HCT116 (cell line): ENCODE results near the gene CFAP46. TPM values are rescaled to one million over a fixed set of nuclear protein-coding genes. Genes with fewer than 3 reads are reported as not detected.
"Not testable (repeated sequence)": the region's sequence is repeated elsewhere in the genome, so short reads cannot be mapped to it uniquely, and the experiment has no call there.

Source experiments
- ATAC-seq: fragments of 200-7000 bp; cut with Tn5 transposase; 2 replicates; pipeline ENCODE4 v1.9.1; 2020; ENCODE audit warnings: mild to moderate bottlenecking, moderate library complexity
- BruUV-seq: library from RNA; stranded (reverse); fragments of 400-500 nt; replicated peaks from 2 replicates; lab custom pipeline; 2021; lab: Mats Ljungman, UMichigan
- CTCF ChIA-PET: fragments of 300-600 bp; sonication (Branson Sonifier 250); formaldehyde crosslinking; loops from one replicate; lab custom pipeline; 2021; ENCODE audit warnings: antibody characterized with exemption; lab: Charles Lee
- POLR2A ChIA-PET: fragments of 300-600, 350-600 bp; sonication (Branson Sonifier 250); formaldehyde crosslinking; loops from one replicate; lab custom pipeline; 2021; ENCODE audit warnings: antibody characterized with exemption; lab: Charles Lee
- RAD21 ChIA-PET, 2 experiments: fragments of 300-600 bp; sonication (Branson Sonifier 250); formaldehyde crosslinking; loops; one replicate each; lab custom pipeline; 2023; ENCODE audit warnings: low total read pairs in 2 of 2; ENCODE audit not compliant: uncharacterized antibody in 2 of 2, unreplicated experiment in 2 of 2, low non-redundant PET in 1 of 2; lab: Charles Lee
- DNase-seq: peaks from one replicate; pipeline ENCODE4 v3.0.0-alpha.2; 2010; ENCODE audit warnings: low read depth, low spot score
- H2AFZ ChIP-seq: fragments of 200-600 bp; shearing (Covaris generic), sonication (generic); 2 replicates; pipeline ENCODE4 v1.6.1; 2017; ENCODE audit warnings: low read depth, mixed run types, mixed read lengths, antibody characterized with exemption, low read length; ENCODE audit not compliant: poor library complexity, severe bottlenecking
- H3K27ac ChIP-seq: 2 replicates; pipeline ENCODE4 v1.5.1; 2012; ENCODE audit warnings: low read depth, low read length
- H3K27me3 ChIP-seq: fragments of 200-600 bp; sonication (generic); 2 replicates; pipeline ENCODE4 v1.6.1; 2016; ENCODE audit warnings: mixed run types, low read length, mixed read lengths; ENCODE audit not compliant: insufficient read depth
- H3K36me3 ChIP-seq, 2 experiments: fragments of 200-500 bp in 1 of 2; fragments of 200-600 bp in 1 of 2; sonication (Bioruptor generic) in 1 of 2; sonication (generic) in 1 of 2; 2 replicates each; pipeline versions ENCODE4 v1.5.1 to v1.6.1; 2014 to 2016; ENCODE audit warnings: low read length in 2 of 2, inconsistent platforms in 1 of 2, mixed read lengths in 1 of 2, mixed run types in 1 of 2; ENCODE audit not compliant: insufficient read depth in 2 of 2, control insufficient read depth in 1 of 2
- H3K4me1 ChIP-seq, 2 experiments: fragments of 200-600 bp in 1 of 2; sonication (generic) in 1 of 2; 2 replicates each; pipeline versions ENCODE4 v1.5.1 to v1.6.1; 2012 to 2017; ENCODE audit warnings: low read length in 2 of 2, inconsistent platforms in 1 of 2, mild to moderate bottlenecking in 1 of 2, mixed read lengths in 1 of 2, mixed run types in 1 of 2, moderate library complexity in 1 of 2; ENCODE audit not compliant: insufficient read depth in 2 of 2, control insufficient read depth in 1 of 2
- H3K4me2 ChIP-seq: fragments of 200-600 bp; sonication (generic); 2 replicates; pipeline ENCODE4 v1.6.1; 2017; ENCODE audit warnings: mixed run types, low read length, mixed read lengths
- H3K4me3 ChIP-seq, 2 experiments: fragments of 200-600 bp in 1 of 2; sonication (generic) in 1 of 2; replicated peaks in 1 of 2; 2 replicates each; pipeline ENCODE4 v1.5.1; 2011 to 2016; ENCODE audit warnings: low read length in 2 of 2, control low read depth in 1 of 2, low read depth in 1 of 2, mild to moderate bottlenecking in 1 of 2, mixed read lengths in 1 of 2, mixed run types in 1 of 2
- H3K79me2 ChIP-seq: fragments of 200-600 bp; sonication (generic); 2 replicates; pipeline ENCODE4 v1.6.1; 2017; ENCODE audit warnings: mild to moderate bottlenecking, mixed run types, low read length, moderate library complexity, mixed read lengths; ENCODE audit not compliant: insufficient read depth
- H3K9ac ChIP-seq: fragments of 200-600 bp; sonication (generic); 2 replicates; pipeline ENCODE4 v1.6.1; 2016; ENCODE audit warnings: low read length, mixed read lengths
- H3K9me2 ChIP-seq: fragments of 200-600 bp; sonication (generic), shearing (Covaris generic); 2 replicates; pipeline ENCODE4 v1.6.1; 2017; ENCODE audit warnings: mixed run types, mild to moderate bottlenecking, moderate library complexity; ENCODE audit not compliant: insufficient read depth
- H3K9me3 ChIP-seq, 2 experiments: fragments of 200-500 bp in 1 of 2; fragments of 200-600 bp in 1 of 2; sonication (Bioruptor generic) in 1 of 2; sonication (generic) in 1 of 2; 2 replicates each; pipeline ENCODE4 v1.6.1; 2014 to 2017; ENCODE audit warnings: low read length in 2 of 2, mixed read lengths in 2 of 2, inconsistent platforms in 1 of 2, low read depth in 1 of 2, mild to moderate bottlenecking in 1 of 2, mixed run types in 1 of 2, moderate library complexity in 1 of 2; ENCODE audit not compliant: control insufficient read depth in 1 of 2, insufficient read depth in 1 of 2
- H4K20me1 ChIP-seq: fragments of 200-600 bp; sonication (generic), shearing (Covaris generic); 2 replicates; pipeline ENCODE4 v1.6.1; 2017; ENCODE audit warnings: mixed run types, mild to moderate bottlenecking, moderate library complexity; ENCODE audit not compliant: insufficient read depth
- CBX3 ChIP-seq: IDR thresholded peaks from 2 replicates; pipeline ENCODE4 v1.6.1; 2012; ENCODE audit warnings: low read depth
- EGR1 ChIP-seq: IDR thresholded peaks from 2 replicates; pipeline ENCODE4 v1.6.1; 2012; ENCODE audit warnings: low read depth
- ELF1 ChIP-seq: IDR thresholded peaks from 2 replicates; pipeline ENCODE4 v1.6.1; 2012; ENCODE audit warnings: low read depth, borderline replicate concordance
- FOSL1 ChIP-seq: IDR thresholded peaks from 2 replicates; pipeline ENCODE4 v1.6.1; 2012; ENCODE audit warnings: low read depth
- JUND ChIP-seq: IDR thresholded peaks from 2 replicates; pipeline ENCODE4 v1.6.1; 2012
- MAX ChIP-seq: IDR thresholded peaks from 2 replicates; pipeline ENCODE4 v1.6.1; 2012
- POLR2AphosphoS5 ChIP-seq: IDR thresholded peaks from 2 replicates; pipeline ENCODE4 v1.6.1; 2011; ENCODE audit warnings: mild to moderate bottlenecking, low read depth, low read length, moderate library complexity
- RAD21 ChIP-seq: IDR thresholded peaks from 2 replicates; pipeline ENCODE4 v1.6.1; 2012; ENCODE audit warnings: low read depth, mild to moderate bottlenecking
- SP1 ChIP-seq: IDR thresholded peaks from 2 replicates; pipeline ENCODE4 v1.6.1; 2012; ENCODE audit warnings: low read depth
- TCF7L2 ChIP-seq: IDR thresholded peaks from 2 replicates; pipeline ENCODE4 v1.7.0; 2011; ENCODE audit warnings: borderline replicate concordance, inconsistent platforms; ENCODE audit not compliant: insufficient read depth, insufficient read length; ENCODE audit errors: extremely low read depth
- YY1 ChIP-seq: IDR thresholded peaks from 2 replicates; pipeline ENCODE4 v1.6.1; 2011; ENCODE audit warnings: low read length, low read depth, moderate library complexity, mild to moderate bottlenecking; ENCODE audit not compliant: insufficient replicate concordance; ENCODE audit errors: extremely low read depth
- ZBTB33 ChIP-seq: IDR thresholded peaks from 2 replicates; pipeline ENCODE4 v1.6.1; 2011; ENCODE audit warnings: mild to moderate bottlenecking, low read length, moderate library complexity; ENCODE audit not compliant: insufficient replicate concordance; ENCODE audit errors: extremely low read depth
- ZFX ChIP-seq: fragments of 450-650 bp; IDR thresholded peaks from 2 replicates; pipeline ENCODE4 v1.6.1; 2017
- ZNF274 ChIP-seq: fragments of 200-500 bp; sonication (Bioruptor generic); IDR thresholded peaks from 2 replicates; pipeline ENCODE4 v1.6.1; 2014; ENCODE audit warnings: mild to moderate bottlenecking, low read depth, low read length, inconsistent platforms
- intact Hi-C: fragments of 100-400 bp; cut with micrococcal nuclease; formaldehyde crosslinking; loops from 2 replicates; pipeline ENCODE4 v1.10.0; 2022
- total RNA-seq: library from RNA; stranded (reverse); gene quantifications from one replicate; pipeline ENCODE4 v1.2.1, GENCODE V29; 2021; ENCODE audit not compliant: unreplicated experiment

Gene CFAP46
- total RNA-seq, 1 experiment from 2014 or later, result 1.4 TPM

GRCh38 chr10:132774181-132774901 is 168.0 kb downstream of the CFAP46 start (continued):
- TF ChIP-seq JUND, result no peak
- TF ChIP-seq, all 23 proteins: peak for 0

GRCh38 chr10:132772816-132773215 is 169.6 kb downstream of the CFAP46 start:
- BruUV-seq, H4K20me1 ChIP-seq, RAD21 ChIA-PET, H3K4me2 ChIP-seq, POLR2A ChIA-PET, H3K9me3 ChIP-seq, H2AFZ ChIP-seq, H3K27ac ChIP-seq, H3K4me1 ChIP-seq, H3K27me3 ChIP-seq, DNase-seq, H3K79me2 ChIP-seq, H3K4me3 ChIP-seq, CTCF ChIA-PET, intact Hi-C loops, H3K9ac ChIP-seq, H3K9me2 ChIP-seq, H3K36me3 ChIP-seq, ATAC-seq: not testable (repeated sequence)

- Histone ChIP-seq H3K36me3 (no peaks in the 10 kb centered on the region), H2AFZ (no peak overlapping the region), H3K27me3 (no peaks in the 10 kb centered on the region), H3K27ac (no peak overlapping the region), H4K20me1 (no peaks in the 10 kb centered on the region), H3K9me2 (no peaks in the 10 kb centered on the region), H3K9ac (no peak overlapping the region), H3K4me1 (0 out of 4 replicates have a peak, but pooled peaks cover 0 to 2% of the 10 kb centered on the region in 2 experiments), H3K9me3 (no peaks in the 10 kb centered on the region), H3K79me2 (no peaks in the 10 kb centered on the region), H3K4me2 (no peak overlapping the region), H3K4me3 (no peak overlapping the region)
- TF ChIP-seq CBX3 (no peak), ZFX (no peak), YY1 (no peak), EGR1 (no peak), TCF7L2 (no peak), MAX (no peak), RAD21 (no peak), ELF1 (no peak), ZNF274 (no peak), POLR2AphosphoS5 (no peak), ZBTB33 (no peak), SP1 (no peak), FOSL1 (no peak), JUND (no peak)
- no peak for ATAC-seq
- CTCF ChIA-PET, result no interaction called here
- intact Hi-C loops, result no loop called here
- POLR2A ChIA-PET, result no interaction called here
- DNase-seq, result no peak
- RAD21 ChIA-PET, result no interaction called here
- no TSS peak for BruUV-seq
Observed at GRCh38 chr10:132770061-132771021, 172.0 kb downstream of the CFAP46 start.
